Activated CD8-positive, alpha-beta memory T cell treated with anti-CD3 and anti-CD28 coated beads, Interleukin-2, amount 10 ng/mL, durations not matched to agents 7 days and 5 days (primary cell): ENCODE results near the gene FYB1. TPM values are rescaled to one million over a fixed set of nuclear protein-coding genes. Genes with fewer than 3 reads are reported as not detected.

ENCODE experiments used
- ATAC-seq: fragments of 150-1000 bp; cut with Tn5 transposase; one replicate; pipeline ENCODE4 v1.10.0; 2021; ENCODE audit warnings: moderate library complexity
- CTCF ChIA-PET: fragments of 350-600 bp; sonication (Branson Sonifier 250); formaldehyde crosslinking; loops from one replicate; lab custom pipeline; 2021; ENCODE audit warnings: antibody characterized with exemption; lab: Charles Lee
- DNase-seq: peaks from one replicate; pipeline ENCODE4 v3.0.0-alpha.2; 2020
- H3K27ac Mint-ChIP-seq: one replicate; pipeline ENCODE4 v1.8.0; 2021; ENCODE audit warnings: mild to moderate bottlenecking, mixed read lengths
- H3K27me3 Mint-ChIP-seq: one replicate; pipeline ENCODE4 v1.8.0; 2021; ENCODE audit warnings: mixed read lengths
- H3K36me3 Mint-ChIP-seq: one replicate; pipeline ENCODE4 v1.8.0; 2021; ENCODE audit warnings: mild to moderate bottlenecking, mixed read lengths
- H3K4me1 Mint-ChIP-seq: one replicate; pipeline ENCODE4 v1.8.0; 2021; ENCODE audit warnings: mixed read lengths
- H3K4me3 Mint-ChIP-seq: one replicate; pipeline ENCODE4 v1.8.0; 2021; ENCODE audit warnings: mild to moderate bottlenecking, moderate library complexity, mixed read lengths
- H3K9me3 Mint-ChIP-seq: one replicate; pipeline ENCODE4 v1.8.0; 2022; ENCODE audit warnings: low read depth, mixed read lengths
- total RNA-seq, 2 experiments: library from RNA; stranded (reverse); gene quantifications; one replicate each; pipeline ENCODE4 v1.2.3, GENCODE V29; 2021

Gene FYB1
- total RNA-seq, 2 experiments from 2014 or later: 198 to 270 TPM

DNA sequence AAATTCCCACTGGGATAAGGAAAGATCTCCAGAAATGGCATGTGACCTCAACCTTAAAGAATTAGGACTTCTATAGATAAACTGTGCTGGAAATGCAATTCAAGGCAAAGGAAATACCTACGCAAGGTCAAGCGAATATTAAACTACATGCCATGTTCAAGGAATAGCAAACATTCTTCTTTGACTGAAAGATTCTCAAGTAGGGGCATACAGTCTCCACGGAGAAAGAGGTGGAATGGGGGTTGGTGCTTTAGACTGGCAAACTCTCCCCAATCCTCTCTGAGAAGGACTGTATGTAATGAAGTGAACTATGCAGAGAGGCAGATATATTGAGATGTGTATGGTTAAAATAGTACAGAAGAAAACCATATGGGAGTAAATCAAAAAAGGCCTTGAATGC is 151.3 kb downstream of the FYB1 start:
- peaks cover 37% of the 10 kb centered on the region for H3K4me1 Mint-ChIP-seq
- peaks cover 65% of the 10 kb centered on the region for H3K36me3 Mint-ChIP-seq
- no peak for ATAC-seq
- H3K4me3 Mint-ChIP-seq: no peak overlapping the region
- no peaks in the 10 kb centered on the region for H3K27me3 Mint-ChIP-seq
- no peak overlapping the region for H3K27ac Mint-ChIP-seq
- peaks cover 14% of the 10 kb centered on the region for H3K9me3 Mint-ChIP-seq
- no peak for DNase-seq
- CTCF ChIA-PET: interaction anchor here (1.0 kb wide), 1 partner anchor 12 kb away, joined by 4 read pairs; no protein-coding TSS in a partner anchor

- peaks cover 54% of the 10 kb centered on the region for H3K36me3 Mint-ChIP-seq
- CTCF ChIA-PET: no interaction called here
- no peaks in the 10 kb centered on the region for H3K27me3 Mint-ChIP-seq
- H3K9me3 Mint-ChIP-seq: peaks cover 14% of the 10 kb centered on the region
- no peak overlapping the region for H3K27ac Mint-ChIP-seq
- H3K4me3 Mint-ChIP-seq: no peak overlapping the region
- peaks cover 31% of the 10 kb centered on the region for H3K4me1 Mint-ChIP-seq
- no peak for DNase-seq
- ATAC-seq: no peak
Measured at GRCh38 chr5:39064450-39064849, 154.9 kb downstream of the FYB1 start.

- Mint-ChIP-seq H3K9me3 (peaks cover 14% of the 10 kb centered on the region), H3K27ac (no peak overlapping the region), H3K36me3 (peaks cover 42% of the 10 kb centered on the region), H3K27me3 (no peaks in the 10 kb centered on the region), H3K4me3 (no peak overlapping the region), H3K4me1 (peaks cover 36% of the 10 kb centered on the region)
- DNase-seq (no peak), ATAC-seq (no peak)
- CTCF ChIA-PET: no interaction called here
Measured at GRCh38 chr5:39063037-39063436, 156.3 kb downstream of the FYB1 start.

GRCh38 chr5:39062530-39062929 is 156.8 kb downstream of the FYB1 start:
- no peak for DNase-seq
- H3K27me3 Mint-ChIP-seq: no peaks in the 10 kb centered on the region
- ATAC-seq: no peak
- CTCF ChIA-PET: interaction anchor here (1.7 to 2.0 kb wide), 2 partner anchors 10 to 18 kb away, joined by 3 to 5 read pairs; no protein-coding TSS in a partner anchor
- peaks cover 37% of the 10 kb centered on the region for H3K4me1 Mint-ChIP-seq
- peaks cover 37% of the 10 kb centered on the region for H3K36me3 Mint-ChIP-seq
- H3K27ac Mint-ChIP-seq: no peak overlapping the region
- no peak overlapping the region for H3K4me3 Mint-ChIP-seq
- peaks cover 14% of the 10 kb centered on the region for H3K9me3 Mint-ChIP-seq

- no peak for ATAC-seq
- Mint-ChIP-seq H3K4me1 (peaks cover 37% of the 10 kb centered on the region), H3K4me3 (no peak overlapping the region), H3K36me3 (peaks cover 32% of the 10 kb centered on the region), H3K27ac (no peak overlapping the region), H3K27me3 (no peaks in the 10 kb centered on the region), H3K9me3 (peaks cover 10% of the 10 kb centered on the region)
- CTCF ChIA-PET: interaction anchor here (1.7 to 2.0 kb wide), 2 partner anchors 10 to 18 kb away, joined by 3 to 5 read pairs; no protein-coding TSS in a partner anchor
- DNase-seq: no peak
Measured at GRCh38 chr5:39062104-39062503, 157.3 kb downstream of the FYB1 start.

DNA sequence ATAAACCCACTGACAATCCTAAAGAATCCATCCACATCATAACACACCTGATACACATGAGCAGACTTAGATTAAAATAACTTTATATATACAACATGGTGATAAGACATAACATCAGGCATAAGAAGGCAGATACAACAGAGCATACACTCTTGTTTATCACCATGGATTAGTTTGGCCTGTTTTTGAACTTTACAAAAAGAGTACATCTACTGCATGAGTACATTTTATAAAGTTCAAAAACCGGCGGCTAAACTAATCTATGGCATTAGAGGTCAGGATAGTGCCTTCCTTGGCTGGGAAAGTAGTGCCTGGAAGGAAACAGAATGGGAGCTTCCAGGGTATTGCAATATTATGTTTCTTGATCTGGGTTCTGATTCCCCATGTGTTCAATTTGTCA is 160.3 kb downstream of the FYB1 start:
- CTCF ChIA-PET: no interaction called here
- Mint-ChIP-seq H3K4me1 (peaks cover 31% of the 10 kb centered on the region), H3K4me3 (no peak overlapping the region), H3K9me3 (no peaks in the 10 kb centered on the region), H3K36me3 (peaks cover 23% of the 10 kb centered on the region), H3K27ac (no peak overlapping the region), H3K27me3 (no peaks in the 10 kb centered on the region)
- DNase-seq (no peak), ATAC-seq (no peak)

DNA sequence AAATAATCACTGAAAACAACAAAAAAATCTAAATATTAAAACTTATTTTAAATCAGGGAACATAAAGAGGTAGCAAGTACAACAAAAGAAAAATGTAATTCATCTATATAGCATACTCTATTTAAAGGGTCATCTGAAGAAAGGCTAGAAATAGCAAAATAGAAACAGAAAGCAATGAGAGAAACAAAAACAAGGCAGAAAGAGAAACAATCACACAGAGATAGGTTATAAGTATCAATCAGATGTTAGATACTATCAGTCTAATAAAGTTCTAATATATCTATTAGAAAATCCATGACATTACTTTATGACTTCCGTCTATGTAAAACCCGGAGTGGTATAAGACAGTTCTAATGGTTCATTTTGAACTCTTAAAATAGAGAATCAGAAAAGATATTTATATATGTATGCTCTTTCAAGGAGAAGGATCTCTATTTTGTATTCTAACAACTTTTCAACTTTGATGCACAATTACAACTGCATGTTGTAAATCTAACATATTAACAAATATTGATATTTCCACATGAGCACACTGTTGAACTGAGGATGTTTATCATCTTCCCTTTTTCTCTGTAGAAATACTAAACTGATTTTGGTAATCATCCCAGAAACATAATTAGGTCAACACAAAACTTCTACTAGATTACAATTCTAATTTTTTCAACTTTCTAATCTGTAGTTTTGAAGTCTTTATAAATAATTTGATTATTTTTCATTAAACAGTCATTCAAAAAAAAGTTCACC is 161.0 kb downstream of the FYB1 start:
- H3K27me3 Mint-ChIP-seq: no peaks in the 10 kb centered on the region
- H3K9me3 Mint-ChIP-seq: no peaks in the 10 kb centered on the region
- peak; percentile 78 for ATAC-seq
- H3K4me1 Mint-ChIP-seq: peaks cover 29% of the 10 kb centered on the region
- DNase-seq: no peak
- CTCF ChIA-PET: interaction anchor here (1.5 kb wide), 1 partner anchor 22 kb away, joined by 3 read pairs; no protein-coding TSS in a partner anchor
- H3K36me3 Mint-ChIP-seq: peaks cover 25% of the 10 kb centered on the region
- H3K27ac Mint-ChIP-seq: peak overlapping the region; percentile 49
- peak overlapping the region; percentile 48 for H3K4me3 Mint-ChIP-seq

GRCh38 chr5:39057734-39058133 is 161.6 kb downstream of the FYB1 start:
- H3K4me1 Mint-ChIP-seq: peaks cover 24% of the 10 kb centered on the region
- ATAC-seq (peak; percentile 42), DNase-seq (no peak)
- no peaks in the 10 kb centered on the region for H3K9me3 Mint-ChIP-seq
- CTCF ChIA-PET: interaction anchor here (1.5 kb wide), 1 partner anchor 22 kb away, joined by 3 read pairs; no protein-coding TSS in a partner anchor
- H3K27me3 Mint-ChIP-seq: no peaks in the 10 kb centered on the region
- H3K27ac Mint-ChIP-seq: peak overlapping the region; percentile 49
- H3K36me3 Mint-ChIP-seq: peaks cover 28% of the 10 kb centered on the region
- H3K4me3 Mint-ChIP-seq: peak overlapping the region; percentile 48

GRCh38 chr5:39055768-39056398 is 163.5 kb downstream of the FYB1 start:
- no peak for DNase-seq
- ATAC-seq: no peak
- Mint-ChIP-seq H3K4me1 (peaks cover 19% of the 10 kb centered on the region), H3K4me3 (no peak overlapping the region), H3K36me3 (peaks cover 30% of the 10 kb centered on the region), H3K27me3 (no peaks in the 10 kb centered on the region), H3K9me3 (no peaks in the 10 kb centered on the region), H3K27ac (no peak overlapping the region)
- CTCF ChIA-PET: no interaction called here

Other genes with a start within 250 kb of the FYB1 start
- 10 to 100 TPM; 40.2 to 50.5 TPM for gene RICTOR, start 145.2 kb downstream of the FYB1 start, total RNA-seq
- not detected for gene C9, start 144.9 kb upstream of the FYB1 start, total RNA-seq
- not detected for gene DAB2, start 205.4 kb upstream of the FYB1 start, total RNA-seq